Upper lobe of right lung (tissue), 1 donor: ENCODE measurements around the gene PROZ. TPM values are rescaled to one million over a fixed set of nuclear protein-coding genes. Genes with fewer than 3 reads are reported as not detected.

ENCODE experiments used
- ATAC-seq: fragments of 200-7000 bp; cut with Tn5 transposase; one replicate; pipeline ENCODE4 v1.9.1; 2020; ENCODE audit warnings: mild to moderate bottlenecking, moderate library complexity
- DNase-seq: peaks from one replicate; pipeline ENCODE4 v3.0.0-alpha.2; 2020
- H3K27ac ChIP-seq: fragments of 200-600 bp; one replicate; pipeline ENCODE4 v1.8.0; 2022
- H3K27me3 ChIP-seq: fragments of 200-600 bp; one replicate; pipeline ENCODE4 v1.8.0; 2022; ENCODE audit warnings: mild to moderate bottlenecking
- H3K36me3 ChIP-seq: fragments of 200-600 bp; one replicate; pipeline ENCODE4 v1.8.0; 2022
- H3K4me1 ChIP-seq: fragments of 200-600 bp; one replicate; pipeline ENCODE4 v1.8.0; 2022
- H3K4me3 ChIP-seq: fragments of 200-600 bp; one replicate; pipeline ENCODE4 v1.8.0; 2022; ENCODE audit warnings: mild to moderate bottlenecking
- H3K9me3 ChIP-seq: fragments of 200-600 bp; one replicate; pipeline ENCODE4 v1.8.0; 2022
- CTCF ChIP-seq: fragments of 200-600 bp; IDR thresholded peaks from one replicate; pipeline ENCODE4 v1.8.0; 2022; ENCODE audit warnings: antibody characterized with exemption
- intact Hi-C: fragments of 100-400 bp; cut with DNase I; formaldehyde crosslinking; loops from one replicate; pipeline ENCODE4 v1.11.0; 2022
- total RNA-seq: library from RNA; stranded (reverse); fragmentation: NEBNext Ultra II Directional; extraction: Animal tissue kit (Norgen Biotek cat#: 25700); gene quantifications from one replicate; pipeline ENCODE4 v1.2.1, GENCODE V29; 2021
- donor health status: DM: no; HTN: yes; CAD: no; lungs with severe emphysema.

Gene PROZ
- total RNA-seq, 1 donor from 2014 or later = not detected

DNA sequence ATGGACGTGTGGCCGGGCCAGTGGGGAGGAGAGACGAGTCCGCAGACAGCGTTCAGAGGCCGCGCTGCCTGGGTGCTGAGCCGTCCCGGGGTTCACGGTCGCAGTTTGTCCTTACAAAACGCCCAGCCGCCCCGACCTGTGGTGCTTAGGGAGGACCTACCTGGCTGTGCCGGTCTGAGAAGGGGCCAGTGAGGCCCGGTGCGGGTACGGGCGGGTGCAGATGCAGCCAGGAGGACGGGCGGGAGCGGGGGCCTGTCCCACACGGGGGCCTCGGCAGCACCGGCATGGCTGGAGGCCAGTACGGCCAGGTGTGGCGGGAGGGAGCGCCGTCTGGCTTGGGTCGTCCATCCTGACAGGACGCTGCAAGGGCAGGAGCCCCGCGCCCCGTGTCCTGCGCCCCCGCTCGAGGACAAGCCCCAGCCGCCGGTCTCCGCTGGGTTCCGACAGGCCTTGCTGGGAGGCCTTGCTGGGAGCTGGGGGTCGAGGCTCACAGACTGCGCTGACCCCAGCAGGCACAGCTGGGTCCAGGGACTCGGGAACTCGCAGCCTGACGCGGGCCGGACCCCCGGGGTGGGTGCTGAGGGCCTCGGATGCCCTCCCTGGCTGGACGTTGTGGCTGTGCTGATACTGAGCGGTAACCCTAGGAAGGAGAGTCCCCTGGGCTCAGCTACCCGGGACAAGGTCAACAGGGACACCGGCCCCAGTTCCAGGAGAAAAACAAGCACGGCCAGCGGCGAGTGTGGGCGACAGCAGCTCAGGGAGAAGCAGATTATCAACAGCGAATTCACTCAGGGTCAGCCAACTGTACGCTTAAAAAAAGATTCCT lies 5.3 kb upstream of the PROZ start:
- Histone ChIP-seq H3K27ac (peak overlapping the region; percentile 72), H3K27me3 (no peaks in the 10 kb centered on the region), H3K9me3 (no peaks in the 10 kb centered on the region), H3K4me3 (peak overlapping the region; percentile 55), H3K4me1 (peaks cover 10% of the 10 kb centered on the region), H3K36me3 (no peaks in the 10 kb centered on the region)
- ATAC-seq = peak; percentile 42
- no peak for TF ChIP-seq CTCF
- DNase-seq = peak; percentile 74
- intact Hi-C loops = no loop called here

- intact Hi-C loops = no loop called here
- H3K4me3 ChIP-seq = peak overlapping the region; percentile 55
- no peaks in the 10 kb centered on the region for H3K27me3 ChIP-seq
- ATAC-seq (peak; percentile 85), DNase-seq (peak; percentile 86)
- TF ChIP-seq CTCF = no peak
- no peaks in the 10 kb centered on the region for H3K9me3 ChIP-seq
- no peaks in the 10 kb centered on the region for H3K36me3 ChIP-seq
- H3K27ac ChIP-seq = peak overlapping the region; percentile 72
- H3K4me1 ChIP-seq = peaks cover 10% of the 10 kb centered on the region
These were observed 4.4 kb upstream of the PROZ start for GRCh38 chr13:113153810-113154748.

- no peaks in the 10 kb centered on the region for H3K9me3 ChIP-seq
- H3K36me3 ChIP-seq = no peaks in the 10 kb centered on the region
- H3K4me3 ChIP-seq = no peak overlapping the region
- DNase-seq = no peak
- no peaks in the 10 kb centered on the region for H3K27me3 ChIP-seq
- intact Hi-C loops = no loop called here
- no peak for ATAC-seq
- peaks cover 10% of the 10 kb centered on the region for H3K4me1 ChIP-seq
- no peak for TF ChIP-seq CTCF
- no peak overlapping the region for H3K27ac ChIP-seq
These were observed 3.2 kb upstream of the PROZ start for GRCh38 chr13:113155201-113155600.

- intact Hi-C loops = no loop called here
- H3K27me3 ChIP-seq = peaks cover 6% of the 10 kb centered on the region
- H3K27ac ChIP-seq = no peak overlapping the region
- ATAC-seq (no peak), DNase-seq (no peak)
- H3K36me3 ChIP-seq = no peaks in the 10 kb centered on the region
- no peaks in the 10 kb centered on the region for H3K9me3 ChIP-seq
- no peak for TF ChIP-seq CTCF
- peaks cover 10% of the 10 kb centered on the region for H3K4me1 ChIP-seq
- no peak overlapping the region for H3K4me3 ChIP-seq
These were observed 2.3 kb upstream of the PROZ start for GRCh38 chr13:113155982-113156655.

DNA sequence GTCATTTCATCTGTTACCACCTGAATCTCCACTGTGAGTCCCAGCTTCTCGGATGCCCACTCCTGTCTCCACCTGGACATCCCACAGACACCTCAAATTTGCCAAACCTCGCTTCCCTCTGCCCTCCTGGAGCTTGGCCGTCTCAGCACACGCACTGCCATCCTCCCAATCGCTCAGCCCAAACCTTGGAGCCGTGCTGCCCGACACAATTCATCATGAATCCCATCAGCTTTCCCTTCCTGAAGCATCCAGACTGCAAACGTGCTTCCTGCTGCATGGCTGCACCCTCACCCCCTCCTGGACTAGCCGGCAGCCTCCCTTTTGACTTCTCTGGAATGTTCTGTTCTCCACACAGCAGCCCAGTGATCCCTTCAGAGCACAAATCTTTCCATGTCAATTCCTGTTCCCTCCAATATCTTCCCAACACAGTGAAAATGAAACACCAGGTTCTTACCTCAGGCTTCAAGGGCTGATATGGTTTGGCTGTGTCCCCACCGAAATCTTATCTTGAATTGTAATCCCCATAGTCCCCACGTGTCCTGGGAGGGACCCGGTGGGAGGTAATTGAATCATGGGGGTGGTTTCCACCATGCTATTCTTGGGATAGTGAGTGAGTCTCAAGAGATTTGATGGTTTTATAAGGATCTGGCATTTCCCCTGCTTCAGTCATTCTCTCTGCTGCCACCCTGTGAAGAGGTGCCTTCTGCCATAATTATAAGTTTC lies 1.1 kb upstream of the PROZ start:
- H3K27ac ChIP-seq = no peak overlapping the region
- H3K36me3 ChIP-seq = no peaks in the 10 kb centered on the region
- DNase-seq (no peak), ATAC-seq (no peak)
- no peak for TF ChIP-seq CTCF
- H3K4me1 ChIP-seq = peaks cover 10% of the 10 kb centered on the region
- H3K27me3 ChIP-seq = peaks cover 10% of the 10 kb centered on the region
- H3K4me3 ChIP-seq = no peak overlapping the region
- intact Hi-C loops = no loop called here
- H3K9me3 ChIP-seq = no peaks in the 10 kb centered on the region
